PC-3 (cell line): Measurements from ENCODE around the gene PPP2R1B.

Source experiments
- CTCF ChIP-seq: fragments of 300-600 bp; sonication (generic); conservative IDR thresholded peaks from 2 replicates; pipeline ENCODE4 v1.5.1; 2017; ENCODE audit warnings: antibody characterized with exemption, low read depth, mild to moderate bottlenecking, low read length
- EZH2 ChIP-seq: fragments of 300-600 bp; sonication (generic); IDR thresholded peaks from one replicate; pipeline ENCODE4 v1.6.1; 2017; ENCODE audit warnings: antibody characterized with exemption, mild to moderate bottlenecking, low read length; ENCODE audit not compliant: unreplicated experiment
- EZH2phosphoT487 ChIP-seq: fragments of 300-600 bp; sonication (generic); IDR thresholded peaks from 2 replicates; pipeline ENCODE4 v1.6.1; 2018; ENCODE audit warnings: mild to moderate bottlenecking, antibody characterized with exemption, low read length, borderline replicate concordance

GRCh38 chr11:111765320-111765983 is 737 bp downstream of the PPP2R1B start:
- TF ChIP-seq CTCF (no peak), EZH2 (no peak), EZH2phosphoT487 (no peak)
